Stimulated activated CD4-positive, alpha-beta T cell treated with anti-CD3 and anti-CD28 coated beads, Interleukin-15, amount 100 ng/mL, for 1 hour (primary cell): ENCODE results near the gene GALNT16.
A peak's percentile ranks its signal among the peaks of the same experiment; 100 is the strongest.
"Not testable (repeated sequence)": the region's sequence is repeated elsewhere in the genome, so short reads cannot be mapped to it uniquely, and the experiment has no call there.

Experiments
- DNase-seq, 2 donors: peaks; one replicate each; pipeline ENCODE4 v3.0.0-alpha.2; 2020; ENCODE audit warnings: low read depth in 1 of 2, low spot score in 1 of 2

Gene GALNT16

DNA sequence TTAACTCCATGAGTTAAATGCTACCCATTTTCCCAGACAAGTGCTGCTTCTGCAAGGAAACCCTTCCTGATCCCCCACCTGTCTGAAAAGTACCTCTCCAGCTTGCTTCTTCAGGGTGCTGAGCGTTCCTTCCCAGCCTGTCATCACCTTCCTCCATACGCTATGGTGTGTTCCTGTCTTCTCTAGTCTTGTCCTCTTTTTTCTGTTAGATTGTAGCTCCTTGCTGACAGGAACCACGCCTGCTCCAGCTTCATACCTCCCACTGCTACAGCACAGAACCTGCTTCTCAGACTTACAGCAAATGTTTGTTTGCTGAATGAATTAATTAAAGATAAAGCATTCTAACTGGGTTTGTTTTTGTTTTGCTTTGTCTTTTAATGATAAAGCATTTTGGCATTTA is 99.0 kb downstream of the GALNT16 start:
- DNase-seq = no peak

DNA sequence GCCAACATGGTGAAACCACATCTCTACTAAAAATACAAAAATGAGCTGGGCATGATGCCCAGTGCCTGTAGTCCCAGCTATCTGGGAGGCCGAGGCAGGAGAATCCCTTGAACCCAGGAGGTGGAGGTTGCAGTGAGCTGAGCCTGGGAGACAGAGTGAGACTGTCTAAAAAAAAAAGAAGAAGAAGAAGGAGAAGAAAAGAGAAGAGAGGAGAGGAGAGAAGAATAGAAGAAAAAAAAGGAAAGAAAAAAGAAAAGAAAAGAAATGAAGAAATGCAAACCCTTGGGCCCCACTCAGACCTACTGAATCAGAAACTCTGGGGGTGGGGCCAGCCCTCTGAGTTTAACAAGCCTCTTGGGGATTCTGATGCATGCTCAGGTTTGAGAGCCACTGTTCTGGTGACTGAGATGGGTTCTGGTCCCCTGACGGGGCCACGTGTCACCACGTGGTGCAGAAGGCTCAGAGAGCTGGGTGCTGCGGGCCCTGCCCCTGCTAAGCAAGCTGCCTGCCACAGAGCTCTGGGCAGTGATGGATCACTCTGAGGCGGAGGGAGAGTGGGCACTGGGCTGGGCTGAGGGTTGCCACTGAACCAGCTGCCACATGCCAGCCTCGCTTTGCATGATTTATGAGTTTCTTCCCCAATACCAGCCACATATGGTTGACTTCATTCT is 100.6 kb downstream of the GALNT16 start:
- DNase-seq = no peak

DNA sequence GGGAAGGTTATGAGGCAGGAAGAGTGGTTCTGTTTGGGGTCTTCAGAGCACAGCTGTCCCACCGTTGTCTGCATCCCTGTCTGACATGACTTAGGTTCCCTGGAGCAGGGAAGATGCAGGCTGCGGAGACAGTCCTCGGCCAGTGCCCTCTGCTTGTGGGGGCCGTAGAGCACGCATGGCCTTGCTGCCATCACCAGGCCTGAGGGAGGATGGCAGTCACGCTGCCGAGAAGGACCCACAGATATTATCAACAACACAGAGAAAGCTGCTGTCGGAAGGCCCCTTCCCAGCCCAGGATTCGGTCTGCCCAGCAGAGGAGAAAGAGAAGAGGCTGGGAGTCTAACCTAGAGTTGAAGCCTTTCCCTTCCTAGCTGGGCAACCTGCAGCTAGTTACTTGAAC is 103.1 kb downstream of the GALNT16 start:
- DNase-seq = no peak

DNA sequence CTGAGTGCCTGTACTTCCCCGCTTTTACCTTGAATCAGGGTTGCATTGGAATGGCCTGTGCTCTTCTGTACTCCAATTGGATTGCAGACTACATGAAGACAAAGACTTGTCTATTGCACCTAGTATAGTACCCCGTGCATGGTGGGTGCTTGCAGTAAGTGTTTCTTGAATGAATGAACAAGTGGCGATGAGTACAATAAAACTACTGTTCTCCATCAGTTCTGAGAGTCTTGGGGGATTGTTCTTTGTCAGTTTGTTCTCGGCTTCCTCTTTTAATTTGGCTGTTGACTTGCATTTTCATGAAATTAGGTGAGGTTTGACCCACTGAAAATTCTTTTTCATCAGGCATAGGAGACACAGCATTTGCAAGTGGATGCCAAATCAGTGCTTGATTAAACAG is 104.0 kb downstream of the GALNT16 start:
- DNase-seq = no peak

- DNase-seq = no peak
Measured at GRCh38 chr14:69364378-69364777, 104.4 kb downstream of the GALNT16 start.

GRCh38 chr14:69366069-69366468 is 106.1 kb downstream of the GALNT16 start:
- DNase-seq = no peak

DNA sequence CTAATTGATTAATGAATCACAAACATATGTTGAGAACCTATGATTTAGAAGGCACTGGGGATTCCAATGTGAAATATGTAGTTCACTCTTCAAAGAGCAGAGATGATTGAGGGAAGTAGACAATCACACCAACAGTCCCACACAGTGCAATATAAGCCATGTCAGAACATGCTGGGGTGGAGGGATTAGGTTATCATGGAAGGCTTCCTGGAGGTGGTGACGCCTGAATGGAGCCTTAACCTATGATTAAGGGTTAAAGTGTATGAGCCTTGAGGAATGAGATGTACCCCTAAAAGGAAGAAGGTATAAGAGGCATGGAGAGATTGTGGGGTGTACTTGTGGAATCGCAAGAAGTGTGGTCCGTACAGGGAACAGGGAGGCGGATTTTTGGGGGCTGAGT is 106.8 kb downstream of the GALNT16 start:
- no peak for DNase-seq

GRCh38 chr14:69368381-69368780 is 108.4 kb downstream of the GALNT16 start:
- no peak for DNase-seq

GRCh38 chr14:69370061-69370460 is 110.1 kb downstream of the GALNT16 start:
- DNase-seq = no peak

GRCh38 chr14:69372146-69372545 is 112.2 kb downstream of the GALNT16 start:
- DNase-seq = no peak

DNA sequence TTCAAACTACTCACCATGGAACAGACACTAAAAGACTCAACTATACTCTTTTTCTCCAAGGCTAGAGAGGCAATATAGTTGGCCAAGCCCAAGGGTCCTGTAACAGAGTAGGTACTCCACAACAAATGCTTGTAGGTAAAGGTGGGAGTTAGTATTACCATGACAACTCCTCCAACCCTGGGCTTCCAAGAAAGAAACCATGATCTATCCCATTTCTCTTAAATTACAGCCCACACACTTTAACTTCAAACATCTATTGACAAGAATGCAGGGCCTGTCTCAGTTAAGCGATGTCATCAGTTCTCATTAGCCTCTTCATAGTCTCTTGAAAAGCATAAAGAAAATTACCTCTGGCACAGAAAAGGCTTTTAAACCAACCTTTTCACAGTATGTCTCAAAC is 113.1 kb downstream of the GALNT16 start:
- DNase-seq = no peak

GRCh38 chr14:69374235-69374634 is 114.3 kb downstream of the GALNT16 start:
- no peak for DNase-seq

DNA sequence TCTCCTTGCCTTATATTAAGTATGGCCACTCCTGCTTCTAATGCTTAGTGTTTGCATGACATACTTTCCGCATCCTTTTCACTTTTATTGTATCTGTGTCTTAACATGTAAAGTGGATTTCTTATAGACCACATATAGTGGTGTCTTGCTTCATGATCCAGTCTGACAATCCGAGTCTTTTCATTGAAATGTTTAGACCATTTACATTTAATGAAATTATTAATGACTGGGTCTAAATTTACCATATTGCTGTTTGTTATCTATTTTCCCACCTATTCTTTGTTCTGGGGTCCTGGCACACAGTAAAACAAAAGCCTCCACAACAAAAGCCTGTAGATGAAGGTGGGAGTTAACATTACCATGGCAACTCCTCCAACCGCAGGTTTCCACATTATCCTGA is 115.2 kb downstream of the GALNT16 start:
- no peak for DNase-seq

DNA sequence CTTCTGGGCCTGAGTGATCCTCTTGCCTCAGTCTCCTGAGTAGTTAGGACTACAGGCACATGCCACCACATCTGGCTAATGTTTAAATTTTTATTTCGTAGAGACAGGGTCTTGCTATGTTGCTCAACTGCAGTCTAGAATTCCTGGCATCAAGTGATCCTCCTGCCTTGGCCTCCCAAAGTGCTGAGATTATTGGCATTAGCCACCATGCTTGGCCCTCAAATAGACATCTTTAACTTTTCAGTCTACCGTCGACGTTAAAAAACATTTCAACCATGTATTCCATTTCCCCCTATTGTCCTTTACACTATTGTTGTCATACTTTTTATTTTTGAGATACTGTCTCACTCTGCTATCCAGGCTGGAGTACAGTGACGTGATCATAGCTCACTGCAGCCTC is 115.8 kb downstream of the GALNT16 start:
- no peak for DNase-seq

- no peak for DNase-seq
Measured at GRCh38 chr14:69376439-69376838, 116.5 kb downstream of the GALNT16 start.

DNA sequence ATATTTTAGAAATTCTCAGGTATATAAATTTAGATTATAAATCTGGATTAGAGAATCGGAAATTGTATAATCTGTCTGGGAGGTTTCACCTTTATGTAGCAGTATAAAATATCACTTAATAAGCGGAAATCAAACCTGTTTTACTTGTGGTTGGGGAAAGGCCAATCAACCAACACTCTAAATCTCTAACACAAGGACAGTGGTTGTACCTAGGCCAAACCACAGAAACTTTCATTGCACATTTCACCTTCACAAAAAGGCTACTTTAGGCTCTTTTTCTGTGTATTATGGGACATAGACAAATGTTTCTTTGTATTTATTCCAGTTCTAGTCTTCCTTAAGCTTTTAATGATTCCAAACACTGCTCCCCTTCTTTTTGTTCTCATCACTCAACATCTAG is 118.3 kb downstream of the GALNT16 start:
- no peak for DNase-seq

DNA sequence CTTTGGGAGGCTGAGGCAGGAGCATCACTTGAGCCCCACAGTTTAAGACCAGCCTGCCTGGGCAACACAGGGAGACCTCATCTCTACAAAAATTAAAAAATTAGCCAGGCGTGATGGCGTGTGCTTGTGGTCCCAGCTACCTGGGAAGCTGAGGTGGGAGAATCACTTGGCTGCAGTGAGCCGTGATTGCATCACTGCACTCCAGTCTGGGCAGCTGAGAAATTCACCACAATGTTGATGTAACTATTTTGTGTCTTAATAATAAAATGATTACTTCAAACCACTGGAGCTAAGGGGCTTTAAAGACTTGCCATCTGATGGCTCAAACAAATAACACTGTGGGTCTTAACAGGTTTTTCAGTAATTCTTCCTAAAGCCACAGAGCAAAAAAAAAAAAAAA is 127.4 kb downstream of the GALNT16 start:
- DNase-seq = no peak

DNA sequence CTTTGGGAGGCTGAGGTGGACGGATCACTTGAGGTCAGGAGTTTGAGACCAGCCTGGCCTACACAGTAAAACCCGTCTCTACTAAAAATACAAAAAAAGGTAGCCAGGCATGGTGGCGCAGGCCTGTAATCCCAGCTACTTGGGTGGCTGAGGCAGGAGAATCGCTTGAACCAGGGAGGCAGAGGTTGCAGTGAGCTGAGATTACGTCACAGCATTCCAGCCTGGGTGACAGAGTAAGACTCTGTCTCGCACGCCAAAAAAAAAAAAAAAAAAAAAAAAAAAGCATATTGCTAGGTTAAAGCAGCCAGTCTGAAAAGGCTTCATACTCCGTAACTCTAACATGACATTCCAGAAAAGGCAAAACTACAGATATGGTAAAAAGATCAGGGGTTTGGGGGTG is 131.4 kb downstream of the GALNT16 start:
- not testable (repeated sequence) for DNase-seq

DNA sequence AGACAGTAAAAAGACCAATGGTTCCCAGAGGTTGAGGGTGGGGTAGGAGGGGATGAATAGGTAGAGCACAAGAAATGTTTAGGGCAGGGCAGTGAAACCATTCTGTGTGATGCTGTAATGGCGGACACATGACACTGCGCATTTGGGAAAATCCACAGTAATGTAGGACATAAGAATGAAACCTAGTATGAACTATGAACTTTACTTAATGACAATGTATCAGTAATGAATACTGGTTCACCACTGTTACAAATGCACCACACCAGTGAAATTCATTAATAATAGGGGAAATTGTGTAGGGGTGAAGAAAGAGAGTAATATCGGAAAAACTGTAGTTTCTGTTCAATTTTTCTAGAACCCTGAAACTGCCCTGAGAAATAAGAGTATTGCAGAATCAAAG is 132.5 kb downstream of the GALNT16 start:
- no peak for DNase-seq

- no peak for DNase-seq
Measured at GRCh38 chr14:69395929-69396328, 136.0 kb downstream of the GALNT16 start.

- peak; percentile 82 to 84 for DNase-seq
Measured at GRCh38 chr14:69398053-69398817, 138.3 kb downstream of the GALNT16 start, which contains the start of the genes ERH and SLC39A9. ERH (minus strand) TSS chr14:69398299; CDS start chr14:69398233, 66 bp downstream. SLC39A9 (plus strand) TSS chr14:69398692; CDS start chr14:69399370, 678 bp downstream.

- no peak for DNase-seq
Measured at GRCh38 chr14:69398818-69399210, 138.9 kb downstream of the GALNT16 start.

DNA sequence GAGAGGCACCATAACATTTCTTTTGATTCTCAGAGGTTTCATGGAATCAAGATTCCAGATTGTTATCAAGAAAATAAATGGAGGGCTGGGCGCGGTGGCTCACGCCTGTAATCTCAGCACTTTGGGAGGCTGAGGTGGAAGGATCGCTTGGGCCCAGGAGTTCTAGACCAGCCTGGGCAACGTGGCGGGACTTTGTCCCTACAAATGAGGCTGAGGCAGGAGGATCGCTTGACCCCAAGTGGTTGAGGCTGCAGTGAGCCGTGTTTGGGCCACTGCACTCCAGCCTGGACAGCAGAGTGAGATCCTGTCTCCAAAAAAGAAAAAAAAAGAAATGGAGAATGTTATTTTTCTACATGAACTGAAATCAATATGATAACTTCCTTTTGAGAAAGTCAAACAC is 139.8 kb downstream of the GALNT16 start:
- DNase-seq = no peak
